ENCODE data around the gene USP17L26. TPM values are rescaled to one million over a fixed set of nuclear protein-coding genes. Genes with fewer than 3 reads are reported as not detected.
A peak's percentile ranks its signal among the peaks of the same experiment; 100 is the strongest.
"Not testable (repeated sequence)": the region's sequence is repeated elsewhere in the genome, so short reads cannot be mapped to it uniquely, and the experiment has no call there.

USP17L26 gene
- total RNA-seq, 3 donors from 2014 or later = not detected

DNA sequence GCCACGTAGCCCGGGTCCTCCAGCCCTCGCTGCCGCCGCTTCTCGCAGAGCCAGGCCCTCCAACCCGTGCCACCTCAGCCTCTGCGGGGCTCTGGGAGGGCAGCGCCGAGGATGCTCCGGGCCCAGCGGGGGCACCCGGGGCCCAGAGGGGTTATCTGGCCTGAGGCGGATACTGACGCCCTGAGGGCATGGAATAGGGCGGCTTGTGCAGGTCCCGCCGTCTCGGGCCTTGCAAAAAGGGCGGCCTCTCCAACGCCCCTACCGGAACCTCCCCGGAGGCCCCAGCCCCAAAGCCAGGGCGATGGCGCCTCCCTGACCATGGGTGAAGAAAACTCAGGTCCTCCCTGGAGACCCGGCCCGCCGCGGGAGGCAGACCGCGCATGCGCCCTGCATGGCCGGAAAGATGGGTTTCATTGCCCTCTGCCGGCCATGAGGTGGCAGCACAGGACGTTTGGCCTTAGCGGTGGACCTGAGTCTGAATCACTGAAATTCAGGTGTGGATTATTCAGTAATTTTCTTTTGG lies 46.6 kb downstream of the USP17L26 start:
- TF ChIP-seq, protein P1, sequence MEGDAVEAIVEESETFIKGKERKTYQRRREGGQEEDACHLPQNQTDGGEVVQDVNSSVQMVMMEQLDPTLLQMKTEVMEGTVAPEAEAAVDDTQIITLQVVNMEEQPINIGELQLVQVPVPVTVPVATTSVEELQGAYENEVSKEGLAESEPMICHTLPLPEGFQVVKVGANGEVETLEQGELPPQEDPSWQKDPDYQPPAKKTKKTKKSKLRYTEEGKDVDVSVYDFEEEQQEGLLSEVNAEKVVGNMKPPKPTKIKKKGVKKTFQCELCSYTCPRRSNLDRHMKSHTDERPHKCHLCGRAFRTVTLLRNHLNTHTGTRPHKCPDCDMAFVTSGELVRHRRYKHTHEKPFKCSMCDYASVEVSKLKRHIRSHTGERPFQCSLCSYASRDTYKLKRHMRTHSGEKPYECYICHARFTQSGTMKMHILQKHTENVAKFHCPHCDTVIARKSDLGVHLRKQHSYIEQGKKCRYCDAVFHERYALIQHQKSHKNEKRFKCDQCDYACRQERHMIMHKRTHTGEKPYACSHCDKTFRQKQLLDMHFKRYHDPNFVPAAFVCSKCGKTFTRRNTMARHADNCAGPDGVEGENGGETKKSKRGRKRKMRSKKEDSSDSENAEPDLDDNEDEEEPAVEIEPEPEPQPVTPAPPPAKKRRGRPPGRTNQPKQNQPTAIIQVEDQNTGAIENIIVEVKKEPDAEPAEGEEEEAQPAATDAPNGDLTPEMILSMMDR (IDR thresholded peaks at IDR 0.05) = peak in 2 of 3 donors; percentile 46 to 49

DNA sequence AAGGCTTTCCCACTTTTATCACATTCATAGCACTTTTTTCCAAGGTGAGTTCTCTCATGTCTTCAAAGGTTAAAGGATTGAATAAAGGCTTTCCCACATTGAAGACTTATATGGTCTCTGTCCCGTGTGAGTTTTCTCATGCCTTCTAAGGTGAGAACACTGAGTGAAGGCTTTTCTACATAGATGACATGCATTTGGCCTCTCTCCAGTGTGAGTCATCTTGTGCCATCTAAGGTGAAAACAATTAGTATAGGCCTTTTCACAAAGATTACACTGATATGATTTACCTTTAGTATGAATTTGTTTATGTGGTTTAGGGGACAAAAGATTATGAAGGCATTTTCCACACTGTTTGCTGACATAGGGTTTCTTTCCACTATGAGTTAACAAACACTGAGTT lies 49.7 kb downstream of the USP17L26 start:
- no peak overlapping the region for H3K4me3 ChIP-seq
- intact Hi-C loops (cut with DNase I; ENCODE audit: low total_unique reads) = no loop called here
- no peaks in the 10 kb centered on the region for H3K9me3 ChIP-seq
- no peaks in the 10 kb centered on the region for H3K27me3 ChIP-seq
- no peaks in the 10 kb centered on the region for H3K36me3 ChIP-seq
- no peak for DNase-seq (ENCODE audit: low spot score in 2 of 2)
- no peaks in the 10 kb centered on the region for H3K4me1 ChIP-seq
- no peak for TF ChIP-seq POLR2A (IDR thresholded peaks at IDR 0.05)
- H3K27ac ChIP-seq = no peak overlapping the region

More for the DNA sequence above, 46.6 kb downstream of the USP17L26 start:
- H3K36me3 ChIP-seq; H3K27ac ChIP-seq; H3K4me1 ChIP-seq; intact Hi-C loops (cut with DNase I; ENCODE audit: low total_unique reads); H3K9me3 ChIP-seq; H3K27me3 ChIP-seq: not testable (repeated sequence)
- DNase-seq (ENCODE audit: low spot score in 2 of 2) = peak; percentile 27 to 61
- peak overlapping the region; percentile 22 to 64 (median 51) for H3K4me3 ChIP-seq

Other genes starting within 250 kb of the USP17L26 start
- gene FAM90A26, start 164.2 kb upstream of the USP17L26 start, total RNA-seq = not detected
- gene USP17L10, start 124.0 kb upstream of the USP17L26 start, total RNA-seq = not detected
- not detected for gene USP17L11, start 119.3 kb upstream of the USP17L26 start, total RNA-seq
- gene USP17L12, start 114.5 kb upstream of the USP17L26 start, total RNA-seq = not detected
- gene USP17L13, start 109.8 kb upstream of the USP17L26 start, total RNA-seq = not detected
- not detected for gene USP17L15, start 100.3 kb upstream of the USP17L26 start, total RNA-seq
- not detected for gene USP17L17, start 90.8 kb upstream of the USP17L26 start, total RNA-seq
- not detected for gene USP17L18, start 86.0 kb upstream of the USP17L26 start, total RNA-seq
- not detected for gene USP17L19, start 81.3 kb upstream of the USP17L26 start, total RNA-seq
- not detected for gene USP17L20, start 76.5 kb upstream of the USP17L26 start, total RNA-seq
- gene USP17L21, start 71.8 kb upstream of the USP17L26 start, total RNA-seq = not detected
- gene USP17L22, start 67.0 kb upstream of the USP17L26 start, total RNA-seq = not detected
- not detected for gene USP17L24, start 9.5 kb upstream of the USP17L26 start, total RNA-seq
- gene USP17L25, start 4.7 kb upstream of the USP17L26 start, total RNA-seq = not detected
- not detected for gene USP17L5, start 4.7 kb downstream of the USP17L26 start, total RNA-seq
- gene USP17L27, start 9.5 kb downstream of the USP17L26 start, total RNA-seq = not detected
- not detected for gene USP17L28, start 14.2 kb downstream of the USP17L26 start, total RNA-seq
- gene USP17L29, start 19.0 kb downstream of the USP17L26 start, total RNA-seq = not detected
- gene USP17L30, start 28.5 kb downstream of the USP17L26 start, total RNA-seq = not detected
- gene DEFB131A, start 109.8 kb downstream of the USP17L26 start, total RNA-seq = not detected